Neural cell (in vitro differentiated cells): ENCODE data around the gene LYAR.

ENCODE experiments used
- CTCF ChIP-seq: fragments of 450-650 bp; IDR thresholded peaks from 2 replicates; pipeline ENCODE4 v1.5.1; 2014; ENCODE audit warnings: antibody characterized with exemption, mild to moderate bottlenecking, moderate library complexity; ENCODE audit not compliant: poor library complexity, severe bottlenecking
- EZH2 ChIP-seq: fragments of 200-600, 300-800 bp; shearing (Covaris generic), sonication (generic); IDR thresholded peaks from 2 replicates; pipeline ENCODE4 v1.6.1; 2014; ENCODE audit warnings: antibody characterized with exemption, low read length, borderline replicate concordance, mild to moderate bottlenecking; ENCODE audit not compliant: insufficient read depth, poor library complexity, severe bottlenecking

- no peak for TF ChIP-seq CTCF
- no peak for TF ChIP-seq EZH2
Measured at GRCh38 chr4:4317496-4318232, 27.7 kb upstream of the LYAR start.
